OCI-LY1 (cell line): ENCODE measurements around the gene TFF3.

Source experiments
- CTCF ChIP-seq: fragments of 200-600 bp; sonication (generic), shearing (Covaris generic); IDR thresholded peaks from 2 replicates; pipeline ENCODE4 v1.5.1; 2017; ENCODE audit warnings: mild to moderate bottlenecking, antibody characterized with exemption, low read length, moderate library complexity, mixed read lengths
- EZH2 ChIP-seq: fragments of 200-600 bp; sonication (generic), shearing (Covaris generic); IDR thresholded peaks from 2 replicates; pipeline ENCODE4 v1.8.0; 2017; ENCODE audit warnings: borderline replicate concordance, mixed run types, mild to moderate bottlenecking, antibody characterized with exemption, low read length, moderate library complexity, mixed read lengths

GRCh38 chr21:42282021-42282420, 33.2 kb downstream of the TFF3 start:
- TF ChIP-seq CTCF (no peak), EZH2 (no peak)
